RWPE2 (cell line): ENCODE results near the gene TSFM.
A peak's percentile ranks its signal among the peaks of the same experiment; 100 is the strongest.

ENCODE experiments used
- ATAC-seq: fragments of 200-7000 bp; cut with Tn5 transposase; 3 replicates; pipeline ENCODE4 v1.9.1; 2021; ENCODE audit warnings: low read depth
- DNase-seq: peaks from one replicate; pipeline ENCODE4 v3.0.0-alpha.2; 2020; ENCODE audit warnings: low spot score
- H3K27ac ChIP-seq: fragments of 450-650 bp; 2 replicates; pipeline ENCODE4 v1.5.1; 2017; ENCODE audit warnings: mild to moderate bottlenecking; ENCODE audit not compliant: poor library complexity, severe bottlenecking
- H3K27me3 ChIP-seq: fragments of 250-450 bp; sonication (Bioruptor Pico); 2 replicates; pipeline ENCODE4 v1.5.1; 2021; ENCODE audit warnings: mild to moderate bottlenecking, moderate library complexity; ENCODE audit not compliant: insufficient read depth, poor library complexity, severe bottlenecking
- H3K36me3 ChIP-seq: fragments of 250-450 bp; sonication (Bioruptor Pico); 2 replicates; pipeline ENCODE4 v1.5.1; 2020; ENCODE audit warnings: low read depth, mild to moderate bottlenecking, moderate library complexity
- H3K4me1 ChIP-seq: fragments of 250-450 bp; sonication (Bioruptor Pico); 2 replicates; pipeline ENCODE4 v1.5.1; 2021; ENCODE audit warnings: mild to moderate bottlenecking, moderate library complexity; ENCODE audit not compliant: insufficient read depth, poor library complexity, severe bottlenecking
- H3K4me3 ChIP-seq: fragments of 250-450 bp; sonication (Bioruptor Pico); 2 replicates; pipeline ENCODE4 v1.5.1; 2021; ENCODE audit warnings: mild to moderate bottlenecking, moderate library complexity; ENCODE audit not compliant: severe bottlenecking
- H3K9me3 ChIP-seq: fragments of 250-450 bp; sonication (Bioruptor Pico); 2 replicates; pipeline ENCODE4 v1.5.1; 2021; ENCODE audit warnings: mild to moderate bottlenecking, moderate library complexity; ENCODE audit not compliant: severe bottlenecking
- TF ChIP-seq, protein P1 (sequence below): fragments of 450-650 bp; IDR thresholded peaks from one replicate; pipeline ENCODE4 v1.5.1; 2017; ENCODE audit warnings: mild to moderate bottlenecking, moderate library complexity; ENCODE audit not compliant: poor library complexity, severe bottlenecking

Gene TSFM

DNA sequence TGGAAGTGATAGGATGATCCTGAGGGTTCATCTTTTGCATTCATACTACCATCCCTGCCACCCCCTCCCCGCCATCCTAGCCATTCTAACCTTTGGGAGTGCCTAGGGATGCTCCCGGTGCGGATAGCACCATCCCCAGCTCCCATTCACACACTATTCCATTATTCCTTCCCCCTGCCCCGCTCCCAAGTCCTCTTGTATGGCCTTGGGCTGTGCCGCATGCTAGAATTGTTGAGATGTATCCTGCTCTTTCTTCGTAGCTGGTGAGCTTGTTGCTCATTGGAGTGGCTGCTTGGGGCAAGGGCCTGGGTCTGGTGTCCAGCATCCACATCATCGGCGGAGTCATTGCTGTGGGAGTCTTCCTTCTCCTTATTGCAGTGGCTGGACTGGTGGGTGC is 37.1 kb upstream of the TSFM start:
- peak overlapping the region; percentile 80 for H3K27ac ChIP-seq
- H3K4me1 ChIP-seq, result peaks cover 9% of the 10 kb centered on the region
- H3K4me3 ChIP-seq, result peak overlapping the region; percentile 74
- DNase-seq, result no peak
- no peaks in the 10 kb centered on the region for H3K9me3 ChIP-seq
- H3K27me3 ChIP-seq, result peaks cover under 1% of the 10 kb centered on the region
- TF ChIP-seq, protein P1, sequence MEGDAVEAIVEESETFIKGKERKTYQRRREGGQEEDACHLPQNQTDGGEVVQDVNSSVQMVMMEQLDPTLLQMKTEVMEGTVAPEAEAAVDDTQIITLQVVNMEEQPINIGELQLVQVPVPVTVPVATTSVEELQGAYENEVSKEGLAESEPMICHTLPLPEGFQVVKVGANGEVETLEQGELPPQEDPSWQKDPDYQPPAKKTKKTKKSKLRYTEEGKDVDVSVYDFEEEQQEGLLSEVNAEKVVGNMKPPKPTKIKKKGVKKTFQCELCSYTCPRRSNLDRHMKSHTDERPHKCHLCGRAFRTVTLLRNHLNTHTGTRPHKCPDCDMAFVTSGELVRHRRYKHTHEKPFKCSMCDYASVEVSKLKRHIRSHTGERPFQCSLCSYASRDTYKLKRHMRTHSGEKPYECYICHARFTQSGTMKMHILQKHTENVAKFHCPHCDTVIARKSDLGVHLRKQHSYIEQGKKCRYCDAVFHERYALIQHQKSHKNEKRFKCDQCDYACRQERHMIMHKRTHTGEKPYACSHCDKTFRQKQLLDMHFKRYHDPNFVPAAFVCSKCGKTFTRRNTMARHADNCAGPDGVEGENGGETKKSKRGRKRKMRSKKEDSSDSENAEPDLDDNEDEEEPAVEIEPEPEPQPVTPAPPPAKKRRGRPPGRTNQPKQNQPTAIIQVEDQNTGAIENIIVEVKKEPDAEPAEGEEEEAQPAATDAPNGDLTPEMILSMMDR, result no peak
- ATAC-seq, result peak; percentile 8; the same call in 1 of the 3 replicates
- peaks cover 43% of the 10 kb centered on the region for H3K36me3 ChIP-seq

DNA sequence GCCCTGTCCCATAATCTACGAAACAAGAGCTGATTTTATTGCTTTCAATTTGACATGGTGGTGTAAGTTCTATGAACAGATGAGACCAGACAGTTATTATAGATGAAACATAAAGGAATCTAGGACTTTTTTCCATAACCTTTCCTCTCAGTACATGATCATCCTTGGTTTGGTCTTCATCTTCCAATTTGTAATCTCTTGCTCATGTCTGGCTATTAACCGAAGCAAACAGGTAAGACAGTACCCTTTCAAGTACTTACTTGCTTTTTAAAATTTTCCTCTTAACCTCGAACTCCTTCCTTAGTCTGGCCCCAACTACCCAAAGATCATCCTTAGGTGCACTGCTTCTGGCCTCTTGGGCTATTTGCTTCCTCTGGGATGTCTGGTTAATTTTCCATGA is 36.6 kb upstream of the TSFM start:
- Histone ChIP-seq H3K4me3 (peak overlapping the region; percentile 74), H3K36me3 (peaks cover 49% of the 10 kb centered on the region), H3K27me3 (no peaks in the 10 kb centered on the region), H3K4me1 (peaks cover 9% of the 10 kb centered on the region), H3K27ac (peak overlapping the region; percentile 80), H3K9me3 (no peaks in the 10 kb centered on the region)
- no peak for DNase-seq
- no peak for ATAC-seq
- TF ChIP-seq, protein P1, result no peak

DNA sequence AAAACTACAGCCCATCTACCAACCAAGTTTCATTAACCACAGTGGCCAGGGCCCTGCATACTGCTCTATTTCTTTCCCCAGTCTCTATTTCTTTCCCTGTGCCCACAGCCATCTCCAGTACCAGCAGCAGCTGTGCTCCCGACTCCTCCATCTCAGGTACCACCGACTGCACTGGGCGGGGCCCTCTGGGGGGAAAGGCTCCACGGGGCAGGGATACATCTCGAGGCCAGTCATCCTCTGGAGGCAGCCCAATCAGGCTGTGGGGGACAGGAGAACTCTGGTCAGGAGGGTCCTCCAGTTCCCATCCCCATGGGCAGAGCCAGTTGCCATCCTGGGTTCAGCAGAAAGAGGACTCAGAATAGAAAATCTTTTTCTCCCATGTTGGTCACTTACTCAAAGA is 33.5 kb upstream of the TSFM start:
- TF ChIP-seq, protein P1, result no peak
- H3K4me1 ChIP-seq, result peaks cover 9% of the 10 kb centered on the region
- no peaks in the 10 kb centered on the region for H3K27me3 ChIP-seq
- ATAC-seq, result no peak
- no peak overlapping the region for H3K27ac ChIP-seq
- no peak for DNase-seq
- H3K9me3 ChIP-seq, result no peaks in the 10 kb centered on the region
- H3K36me3 ChIP-seq, result peaks cover 53% of the 10 kb centered on the region
- no peak overlapping the region for H3K4me3 ChIP-seq

DNA sequence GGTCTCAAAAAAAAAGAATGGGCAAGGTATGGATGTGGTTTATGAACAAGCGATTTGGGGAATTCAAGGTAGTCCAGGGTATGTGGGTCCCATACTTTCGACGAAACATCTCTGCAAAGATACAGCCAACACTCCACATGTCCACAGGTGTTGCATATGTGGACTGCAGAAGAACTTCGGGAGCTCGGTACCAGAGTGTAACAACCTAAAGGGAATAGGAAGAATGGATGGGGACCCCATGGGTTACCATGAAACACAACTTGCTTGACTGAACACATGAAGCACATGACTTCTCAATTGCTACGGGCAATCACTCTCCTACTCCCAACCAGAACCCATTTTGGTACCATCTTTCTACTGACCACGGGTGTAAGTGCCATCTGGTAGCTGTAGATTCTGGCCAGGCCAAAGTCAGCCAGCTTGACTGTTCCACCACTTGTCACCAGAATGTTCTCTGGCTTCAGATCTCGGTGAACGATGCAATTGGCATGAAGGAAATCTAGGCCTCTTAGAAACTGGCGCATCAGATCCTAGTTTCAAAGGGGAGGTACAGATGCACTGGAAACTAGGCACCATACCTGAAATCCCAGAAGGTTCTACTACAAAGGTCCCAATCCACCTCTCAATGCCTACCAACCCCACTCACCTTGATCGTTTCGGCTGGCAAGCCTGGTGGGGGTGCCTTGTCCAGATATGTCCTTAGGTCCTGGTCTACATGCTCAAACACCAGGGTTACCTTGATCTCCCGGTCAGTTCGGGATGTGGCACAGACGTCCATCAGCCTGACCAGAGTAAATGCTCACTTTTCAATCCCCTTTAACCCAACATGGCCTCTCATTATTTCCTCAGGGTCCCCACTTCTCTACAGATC is 31.8 kb upstream of the TSFM start:
- Histone ChIP-seq H3K9me3 (no peaks in the 10 kb centered on the region), H3K4me1 (peaks cover 10% of the 10 kb centered on the region), H3K27me3 (no peaks in the 10 kb centered on the region), H3K4me3 (peak overlapping the region; percentile 82), H3K36me3 (peaks cover 53% of the 10 kb centered on the region), H3K27ac (peak overlapping the region; percentile 53)
- ATAC-seq (no peak), DNase-seq (no peak)
- TF ChIP-seq, protein P1, result no peak

DNA sequence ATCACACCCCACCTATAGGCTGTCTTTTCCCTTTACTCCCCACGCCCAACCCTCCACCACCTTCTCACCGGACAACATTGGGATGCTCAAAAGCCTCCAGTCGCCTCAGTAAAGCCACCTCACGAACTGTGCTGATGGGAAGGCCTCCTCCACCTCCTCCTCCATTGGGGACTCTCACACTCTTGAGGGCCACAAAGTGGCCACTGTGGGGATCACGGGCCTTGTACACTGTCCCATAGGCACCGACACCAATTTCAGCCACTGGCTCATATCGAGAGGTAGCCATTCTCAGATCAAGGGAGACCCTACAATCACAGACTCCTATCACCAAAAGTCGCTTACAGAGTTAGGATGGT is 31.2 kb upstream of the TSFM start:
- peak overlapping the region; percentile 53 for H3K27ac ChIP-seq
- H3K4me3 ChIP-seq, result peak overlapping the region; percentile 82
- ATAC-seq (no peak), DNase-seq (no peak)
- peaks cover 8% of the 10 kb centered on the region for H3K4me1 ChIP-seq
- TF ChIP-seq, protein P1, result no peak
- H3K9me3 ChIP-seq, result no peaks in the 10 kb centered on the region
- peaks cover 48% of the 10 kb centered on the region for H3K36me3 ChIP-seq
- no peaks in the 10 kb centered on the region for H3K27me3 ChIP-seq
